Measurements from ENCODE around the gene SMYD3.

DNA sequence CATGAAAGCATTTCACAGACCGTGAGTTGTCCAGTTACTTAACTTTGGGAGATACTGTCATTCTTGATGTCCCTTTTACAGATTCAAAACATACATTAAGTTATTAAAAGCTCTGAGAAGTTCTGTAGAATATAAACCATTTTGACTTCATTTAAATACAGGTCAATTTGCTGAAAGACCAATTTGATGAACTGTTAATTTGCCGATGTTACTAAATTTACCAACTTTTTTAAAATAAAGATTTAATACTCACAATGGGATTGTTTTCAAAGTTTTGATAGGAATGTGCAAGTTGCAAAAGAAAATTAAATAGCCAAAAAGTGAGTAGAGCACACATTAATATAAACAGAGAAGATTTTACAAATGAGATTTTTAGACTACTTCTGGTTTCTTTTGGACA lies 666.1 kb downstream of the SMYD3 start:
- TF ChIP-seq, protein P1, sequence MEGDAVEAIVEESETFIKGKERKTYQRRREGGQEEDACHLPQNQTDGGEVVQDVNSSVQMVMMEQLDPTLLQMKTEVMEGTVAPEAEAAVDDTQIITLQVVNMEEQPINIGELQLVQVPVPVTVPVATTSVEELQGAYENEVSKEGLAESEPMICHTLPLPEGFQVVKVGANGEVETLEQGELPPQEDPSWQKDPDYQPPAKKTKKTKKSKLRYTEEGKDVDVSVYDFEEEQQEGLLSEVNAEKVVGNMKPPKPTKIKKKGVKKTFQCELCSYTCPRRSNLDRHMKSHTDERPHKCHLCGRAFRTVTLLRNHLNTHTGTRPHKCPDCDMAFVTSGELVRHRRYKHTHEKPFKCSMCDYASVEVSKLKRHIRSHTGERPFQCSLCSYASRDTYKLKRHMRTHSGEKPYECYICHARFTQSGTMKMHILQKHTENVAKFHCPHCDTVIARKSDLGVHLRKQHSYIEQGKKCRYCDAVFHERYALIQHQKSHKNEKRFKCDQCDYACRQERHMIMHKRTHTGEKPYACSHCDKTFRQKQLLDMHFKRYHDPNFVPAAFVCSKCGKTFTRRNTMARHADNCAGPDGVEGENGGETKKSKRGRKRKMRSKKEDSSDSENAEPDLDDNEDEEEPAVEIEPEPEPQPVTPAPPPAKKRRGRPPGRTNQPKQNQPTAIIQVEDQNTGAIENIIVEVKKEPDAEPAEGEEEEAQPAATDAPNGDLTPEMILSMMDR (conservative IDR thresholded peaks at IDR 0.05) = no peak
- no peak for TF ChIP-seq ZFX (IDR thresholded peaks at IDR 0.05)

All from C4-2B (cell line).